PFSK-1 (cell line): ENCODE data around the gene SMIM24.

ENCODE experiments used
- POLR2AphosphoS5 ChIP-seq: IDR thresholded peaks from 2 replicates; pipeline ENCODE4 v1.6.1; 2012; ENCODE audit warnings: low read depth, mild to moderate bottlenecking, control low read depth, low read length, moderate library complexity
- REST ChIP-seq, 2 experiments: IDR thresholded peaks; 2 replicates each; pipeline versions ENCODE4 v1.6.1 to v1.8.0; 2011 to 2012; ENCODE audit warnings: low read depth in 2 of 2, low read length in 2 of 2, control low read depth in 1 of 2, inconsistent platforms in 1 of 2, mild to moderate bottlenecking in 1 of 2, moderate library complexity in 1 of 2; ENCODE audit not compliant: insufficient read depth in 1 of 2

- TF ChIP-seq POLR2AphosphoS5, result peak; percentile 84
- TF ChIP-seq REST (IDR thresholded peaks at IDR 0.05; ENCODE audit: insufficient read depth in 1 of 2, low read depth in 2 of 2, low read length in 2 of 2), result peak in 1 of 2 experiments; percentile 47; a peak in 1 of 4 replicates
Measured at GRCh38 chr19:3434630-3435553, 45.4 kb downstream of the SMIM24 start.
